H54 (cell line): ENCODE results near the gene NPL.

Experiments
- DNase-seq: peaks from one replicate; pipeline ENCODE4 v3.0.0; 2011; ENCODE audit warnings: low spot score, mixed read lengths; ENCODE audit not compliant: insufficient read length
- FAIRE-seq: peaks from 3 replicates; lab custom pipeline; 2011; peaks lifted over from hg19 to GRCh38; lab: Jason Lieb, UNC
- POLR2A ChIP-seq: IDR thresholded peaks from 2 replicates; pipeline ENCODE4 v1.6.1; 2011; ENCODE audit warnings: low read depth, mild to moderate bottlenecking, low read length

NPL gene

DNA sequence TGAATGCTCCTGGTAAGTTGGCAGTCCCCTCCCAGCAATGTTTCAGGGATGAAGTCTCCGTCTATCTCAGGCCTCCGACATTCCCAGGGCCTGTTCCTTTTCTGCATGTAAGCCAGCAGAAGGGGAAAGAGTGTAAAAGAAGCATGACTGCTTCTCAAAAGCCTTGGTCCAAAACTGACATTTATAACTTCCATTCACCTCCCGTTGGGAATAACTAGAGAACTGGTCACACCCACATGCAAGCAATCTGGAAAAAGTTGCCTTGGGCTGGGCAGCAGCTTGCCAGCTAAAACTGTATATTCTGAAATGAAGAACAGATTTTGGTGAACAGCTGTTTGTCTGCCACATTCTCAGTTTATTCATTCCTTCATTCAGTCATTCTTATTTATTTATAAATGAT is 24.2 kb upstream of the NPL start:
- DNase-seq = no peak
- no peak for FAIRE-seq
- no peak for TF ChIP-seq POLR2A

- TF ChIP-seq POLR2A = no peak
- no peak for FAIRE-seq
- DNase-seq = no peak
Measured at GRCh38 chr1:182766050-182766449, 23.5 kb upstream of the NPL start.

GRCh38 chr1:182766881-182767645 is 22.5 kb upstream of the NPL start:
- TF ChIP-seq POLR2A = no peak
- DNase-seq (no peak), FAIRE-seq (no peak)

DNA sequence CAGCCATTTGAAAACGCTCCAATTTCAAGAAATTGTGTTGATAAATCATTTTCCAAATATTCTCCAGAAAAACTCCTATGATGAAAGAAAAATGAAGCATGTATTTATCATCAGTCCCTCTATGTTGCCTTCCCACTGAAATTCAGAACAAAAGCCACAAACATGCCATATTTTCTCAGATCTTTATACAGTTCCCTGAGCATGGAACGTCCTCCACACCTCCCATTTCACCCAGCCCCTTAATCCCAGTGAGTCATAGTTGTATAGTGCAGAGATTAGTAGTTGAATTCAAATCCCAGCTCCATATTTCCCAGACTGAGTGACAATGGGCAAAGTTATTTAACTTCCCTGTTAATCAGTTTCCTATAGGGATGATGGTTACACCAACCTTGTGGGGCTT is 20.6 kb upstream of the NPL start:
- TF ChIP-seq POLR2A = no peak
- FAIRE-seq (no peak), DNase-seq (no peak)

DNA sequence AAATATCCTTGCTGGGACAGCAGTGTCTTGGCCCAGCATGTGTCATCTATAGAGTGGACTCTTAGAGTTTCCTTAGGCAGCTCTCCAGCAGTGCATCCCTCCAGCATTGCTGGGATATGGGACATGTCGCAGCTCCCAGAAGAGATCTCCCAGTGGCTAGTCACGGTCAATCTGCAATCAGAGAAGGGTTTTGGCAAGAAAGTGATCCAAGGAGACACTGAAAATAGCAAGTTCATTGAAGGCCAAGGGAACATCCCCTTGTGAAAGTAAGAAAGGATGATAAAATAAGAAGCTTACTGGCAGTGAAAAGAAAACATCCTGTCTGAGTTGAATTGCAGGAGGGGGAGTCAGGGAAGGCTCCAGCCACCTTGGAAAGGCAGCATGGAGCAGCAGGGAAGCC is 19.3 kb upstream of the NPL start:
- no peak for DNase-seq
- TF ChIP-seq POLR2A = no peak
- no peak for FAIRE-seq

GRCh38 chr1:182771187-182771984 is 18.2 kb upstream of the NPL start:
- no peak for DNase-seq
- no peak for FAIRE-seq
- no peak for TF ChIP-seq POLR2A

GRCh38 chr1:182777386-182777785 is 12.2 kb upstream of the NPL start:
- DNase-seq (no peak), FAIRE-seq (no peak)
- TF ChIP-seq POLR2A = no peak

DNA sequence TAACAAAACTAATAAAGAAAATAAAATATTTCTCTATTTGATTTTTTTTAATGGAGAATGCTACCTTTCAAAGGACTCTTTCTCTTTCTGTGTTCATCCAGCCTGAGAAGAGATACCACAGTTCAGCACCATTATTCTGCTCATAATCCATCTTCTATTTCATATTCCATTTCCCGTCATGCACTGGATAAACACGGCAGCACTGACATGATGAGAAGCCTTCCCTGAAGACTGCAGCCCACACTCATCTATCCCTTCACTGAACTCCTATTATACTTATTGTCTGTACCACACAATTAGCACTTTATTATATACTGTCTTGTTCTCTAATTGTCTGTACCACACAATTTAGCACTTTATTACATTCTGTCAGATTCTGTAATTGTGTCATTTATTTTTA is 10.7 kb upstream of the NPL start:
- DNase-seq (no peak), FAIRE-seq (no peak)
- no peak for TF ChIP-seq POLR2A

DNA sequence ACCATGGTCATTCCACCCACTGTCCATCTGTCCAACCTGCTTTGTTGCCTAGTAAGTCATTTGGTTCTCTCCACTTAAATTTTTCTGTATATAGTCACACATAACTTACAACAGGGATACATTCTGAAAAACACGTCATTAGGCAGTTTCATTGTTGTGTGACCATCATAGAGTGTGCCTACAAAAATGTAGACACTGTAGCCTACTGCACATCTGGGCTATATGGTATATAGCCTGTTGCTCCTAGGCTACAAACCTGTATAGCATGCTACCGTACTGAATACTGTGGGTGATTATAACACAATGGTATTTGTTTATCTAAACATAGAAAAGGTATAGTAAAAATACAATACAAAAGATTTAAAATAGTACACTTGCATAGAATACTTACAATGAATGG is 10.0 kb upstream of the NPL start:
- FAIRE-seq = no peak
- TF ChIP-seq POLR2A = no peak

DNA sequence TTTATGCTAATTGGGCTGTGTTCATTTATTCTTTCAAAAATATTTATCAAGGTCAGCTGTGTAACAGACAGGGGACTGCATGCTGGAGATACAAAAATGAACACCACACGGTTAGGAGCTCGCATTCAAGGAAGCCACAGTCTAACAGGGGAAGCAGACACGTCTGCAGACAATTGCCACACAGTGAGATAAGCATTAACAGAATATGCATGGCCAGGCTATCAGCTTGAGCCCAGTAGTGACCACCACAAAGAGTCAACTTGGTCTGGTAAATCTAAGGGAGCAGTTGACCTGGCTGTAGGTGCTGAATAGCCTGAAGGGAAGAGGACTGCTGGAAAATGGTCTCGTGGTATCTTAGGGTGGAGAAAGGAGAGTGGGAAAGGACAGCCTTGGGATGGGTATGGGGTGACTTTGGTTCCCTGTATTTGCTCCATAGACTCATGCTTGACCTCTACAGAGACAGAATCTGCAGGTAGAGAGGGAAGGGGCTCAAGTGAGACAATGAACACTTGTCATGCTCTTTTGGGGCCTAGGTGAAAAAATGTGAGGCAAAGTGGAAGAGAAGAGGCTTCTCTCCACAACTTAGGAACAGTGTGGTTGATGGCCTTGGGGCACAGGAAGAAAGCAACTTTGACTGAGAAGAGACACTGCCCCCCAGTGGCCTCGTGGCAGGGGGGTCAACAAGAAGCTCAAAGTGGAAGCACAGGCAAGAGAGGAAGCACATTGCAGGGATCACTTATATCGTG is 7.6 kb upstream of the NPL start:
- DNase-seq (peak; percentile 38), FAIRE-seq (no peak)
- TF ChIP-seq POLR2A = no peak

More for the DNA sequence above, 10.0 kb upstream of the NPL start:
- DNase-seq = no peak

GRCh38 chr1:182782587-182782913 is 7.0 kb upstream of the NPL start:
- DNase-seq (no peak), FAIRE-seq (no peak)
- no peak for TF ChIP-seq POLR2A

DNA sequence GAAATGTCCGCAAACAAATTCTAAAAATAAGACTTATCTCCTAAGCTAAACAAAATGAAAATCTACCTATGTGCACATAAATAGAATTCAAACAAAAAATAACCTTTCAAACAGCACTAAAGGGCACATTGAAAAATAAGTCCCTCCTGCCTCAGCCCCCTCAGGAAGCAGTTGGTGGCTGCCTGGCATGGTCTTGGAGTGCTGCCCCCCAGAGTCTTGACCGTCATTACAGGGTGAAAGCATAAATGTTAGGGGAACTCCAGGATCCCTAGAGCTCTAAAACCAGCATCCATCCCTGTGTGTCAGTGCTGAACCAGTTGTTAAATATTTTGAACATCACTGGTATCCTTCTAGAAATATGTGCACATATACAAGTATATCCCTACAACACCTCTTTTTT is 6.5 kb upstream of the NPL start:
- no peak for FAIRE-seq
- no peak for DNase-seq
- no peak for TF ChIP-seq POLR2A

DNA sequence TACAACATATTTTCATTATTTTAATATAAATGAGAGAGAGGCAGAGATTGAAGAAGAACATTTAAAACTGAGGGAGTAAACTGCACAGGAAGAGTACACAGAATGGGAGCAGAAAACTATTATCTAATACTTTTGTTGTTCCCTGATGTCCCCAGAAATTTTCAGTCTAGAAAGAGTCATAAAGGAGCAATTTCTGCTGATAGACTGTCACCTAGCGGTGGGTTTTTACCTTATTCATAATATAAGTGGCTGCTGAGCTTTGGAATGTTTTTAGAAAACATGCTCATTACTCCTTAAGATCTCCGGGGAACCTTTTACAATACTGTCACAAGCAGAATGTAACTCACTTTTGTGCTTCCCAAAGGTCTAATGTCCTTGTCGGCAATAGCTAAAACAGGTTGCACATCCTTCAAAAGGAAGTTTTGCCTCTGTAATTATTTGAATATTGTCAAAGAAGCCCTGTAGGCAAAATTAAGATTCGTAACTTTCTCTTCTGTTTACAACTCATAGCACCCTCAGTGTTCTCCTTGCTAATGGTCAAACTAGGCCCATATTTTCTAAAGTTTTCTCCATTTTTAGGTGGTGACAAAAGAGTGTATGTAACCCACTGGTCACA is 4.9 kb upstream of the NPL start:
- DNase-seq (peak; percentile 17), FAIRE-seq (no peak)
- no peak for TF ChIP-seq POLR2A

GRCh38 chr1:182785181-182785580 is 4.4 kb upstream of the NPL start:
- no peak for TF ChIP-seq POLR2A
- DNase-seq (no peak), FAIRE-seq (no peak)
